Mononuclear cell (primary cell): Measurements from ENCODE around the gene PHPT1. TPM values are rescaled to one million over a fixed set of nuclear protein-coding genes. Genes with fewer than 3 reads are reported as not detected.
"Not testable (repeated sequence)": the region's sequence is repeated elsewhere in the genome, so short reads cannot be mapped to it uniquely, and the experiment has no call there.

Experiments
- H3K27me3 ChIP-seq: 2 replicates; pipeline ENCODE4 v1.6.0; 2011; ENCODE audit warnings: low read length, control low read depth; ENCODE audit not compliant: insufficient read depth
- H3K4me1 ChIP-seq: 2 replicates; pipeline ENCODE4 v1.5.1; 2011; ENCODE audit warnings: mild to moderate bottlenecking, low read length, control low read depth; ENCODE audit not compliant: insufficient read depth
- H3K4me3 ChIP-seq: 2 replicates; pipeline ENCODE4 v1.5.1; 2011; ENCODE audit warnings: mild to moderate bottlenecking, low read length, moderate library complexity
- H3K9me3 ChIP-seq: 2 replicates; pipeline ENCODE4 v1.5.1; 2011; ENCODE audit warnings: low read depth, mild to moderate bottlenecking, control low read depth, low read length
- total RNA-seq: library from RNA; depleted of rRNA; stranded (reverse); fragments of >200 nt; gene quantifications from one replicate; pipeline ENCODE4 v1.2.3, GENCODE V29; 2012

The PHPT1 gene
- total RNA-seq, 1 donor: 14.0 TPM

- Histone ChIP-seq H3K9me3 (no peaks in the 10 kb centered on the region), H3K4me1 (no peaks in the 10 kb centered on the region), H3K4me3 (no peak overlapping the region), H3K27me3 (no peaks in the 10 kb centered on the region)
Observed at GRCh38 chr9:136857581-136858412, 8.6 kb downstream of the PHPT1 start.

- Histone ChIP-seq H3K27me3 (no peaks in the 10 kb centered on the region), H3K4me1 (no peaks in the 10 kb centered on the region), H3K4me3 (no peak overlapping the region), H3K9me3 (no peaks in the 10 kb centered on the region)
Observed at GRCh38 chr9:136858452-136858843, 9.2 kb downstream of the PHPT1 start.

- no peak overlapping the region for H3K4me3 ChIP-seq
- no peaks in the 10 kb centered on the region for H3K27me3 ChIP-seq
- no peaks in the 10 kb centered on the region for H3K9me3 ChIP-seq
- H3K4me1 ChIP-seq: no peaks in the 10 kb centered on the region
Observed at GRCh38 chr9:136858844-136859757, 9.9 kb downstream of the PHPT1 start.

- H3K4me1 ChIP-seq: peaks cover 14% of the 10 kb centered on the region
- no peaks in the 10 kb centered on the region for H3K27me3 ChIP-seq
- no peak overlapping the region for H3K4me3 ChIP-seq
- H3K9me3 ChIP-seq: no peaks in the 10 kb centered on the region
Observed at GRCh38 chr9:136860529-136860928, 11.3 kb downstream of the PHPT1 start.

- peaks cover 14% of the 10 kb centered on the region for H3K4me1 ChIP-seq
- no peak overlapping the region for H3K4me3 ChIP-seq
- no peaks in the 10 kb centered on the region for H3K9me3 ChIP-seq
- no peaks in the 10 kb centered on the region for H3K27me3 ChIP-seq
Observed at GRCh38 chr9:136860933-136861873, 12.0 kb downstream of the PHPT1 start.

- Histone ChIP-seq H3K4me1 (peaks cover 18% of the 10 kb centered on the region), H3K9me3 (no peaks in the 10 kb centered on the region), H3K4me3 (no peak overlapping the region), H3K27me3 (no peaks in the 10 kb centered on the region)
Observed at GRCh38 chr9:136861874-136862457, 12.8 kb downstream of the PHPT1 start.

- H3K4me1 ChIP-seq: peaks cover 20% of the 10 kb centered on the region
- H3K9me3 ChIP-seq: no peaks in the 10 kb centered on the region
- no peak overlapping the region for H3K4me3 ChIP-seq
- no peaks in the 10 kb centered on the region for H3K27me3 ChIP-seq
Observed at GRCh38 chr9:136862849-136863622, 13.8 kb downstream of the PHPT1 start.

- peaks cover 20% of the 10 kb centered on the region for H3K4me1 ChIP-seq
- no peak overlapping the region for H3K4me3 ChIP-seq
- H3K9me3 ChIP-seq: no peaks in the 10 kb centered on the region
- H3K27me3 ChIP-seq: no peaks in the 10 kb centered on the region
Observed at GRCh38 chr9:136863623-136864273, 14.5 kb downstream of the PHPT1 start.

- Histone ChIP-seq H3K4me1 (peaks cover 20% of the 10 kb centered on the region), H3K27me3 (no peaks in the 10 kb centered on the region), H3K9me3 (no peaks in the 10 kb centered on the region), H3K4me3 (no peak overlapping the region)
Observed at GRCh38 chr9:136865041-136865767, 16.0 kb downstream of the PHPT1 start.

GRCh38 chr9:136865768-136866103, 16.5 kb downstream of the PHPT1 start:
- Histone ChIP-seq H3K4me3 (peak overlapping the region; percentile 56), H3K4me1 (peaks cover 20% of the 10 kb centered on the region), H3K27me3 (no peaks in the 10 kb centered on the region), H3K9me3 (no peaks in the 10 kb centered on the region)

GRCh38 chr9:136866898-136867421, 17.8 kb downstream of the PHPT1 start:
- peak overlapping the region; percentile 56 for H3K4me3 ChIP-seq

GRCh38 chr9:136867480-136867879, 18.3 kb downstream of the PHPT1 start:
- peaks cover 20% of the 10 kb centered on the region for H3K4me1 ChIP-seq
- H3K27me3 ChIP-seq: no peaks in the 10 kb centered on the region
- H3K4me3 ChIP-seq: no peak overlapping the region
- H3K9me3 ChIP-seq: no peaks in the 10 kb centered on the region

More at GRCh38 chr9:136866898-136867421, 17.8 kb downstream of the PHPT1 start:
- not testable (repeated sequence) for H3K27me3 ChIP-seq, H3K9me3 ChIP-seq
- peaks cover 20% of the 10 kb centered on the region for H3K4me1 ChIP-seq

GRCh38 chr9:136867917-136868316, 18.7 kb downstream of the PHPT1 start:
- Histone ChIP-seq H3K4me3 (no peak overlapping the region), H3K27me3 (no peaks in the 10 kb centered on the region), H3K9me3 (no peaks in the 10 kb centered on the region), H3K4me1 (peaks cover 20% of the 10 kb centered on the region)
